Cardiac septum (tissue), 1 donor: ENCODE measurements around the gene POLD4. TPM values are rescaled to one million over a fixed set of nuclear protein-coding genes. Genes with fewer than 3 reads are reported as not detected.

ENCODE experiments used
- total RNA-seq: library from RNA; stranded (reverse); fragmentation: NEBNext Ultra II Directional; extraction: Animal tissue kit (Norgen Biotek cat#: 25700); gene quantifications from one replicate; pipeline ENCODE4 v1.2.1, GENCODE V29; 2021
- donor health status: DM: no; HTN: no; CAD: no.

Gene POLD4
- total RNA-seq, 1 donor from 2014 or later = 61.6 TPM

Other genes with a start within 250 kb of the POLD4 start
- gene KDM2A, start 234.3 kb downstream of the POLD4 start, total RNA-seq = 46.4 TPM
- gene GRK2, start 87.1 kb downstream of the POLD4 start, total RNA-seq = 43.1 TPM
- gene ANKRD13D, start 64.2 kb downstream of the POLD4 start, total RNA-seq = 20.0 TPM
- 22.3 TPM for gene SSH3, start 50.0 kb downstream of the POLD4 start, total RNA-seq
- gene CLCF1, start 20.1 kb upstream of the POLD4 start, total RNA-seq = 4.0 TPM
- gene RAD9A, start 38.4 kb upstream of the POLD4 start, total RNA-seq = 4.8 TPM
- 95.1 TPM for gene PPP1CA, start 48.3 kb upstream of the POLD4 start, total RNA-seq
- gene TBC1D10C, start 50.5 kb upstream of the POLD4 start, total RNA-seq = 1.0 TPM
- 22.2 TPM for gene CARNS1, start 62.1 kb upstream of the POLD4 start, total RNA-seq
- 23.2 TPM for gene RPS6KB2, start 74.9 kb upstream of the POLD4 start, total RNA-seq
- gene PTPRCAP, start 84.1 kb upstream of the POLD4 start, total RNA-seq = 0.40 TPM
- 21.6 TPM for gene CORO1B, start 89.9 kb upstream of the POLD4 start, total RNA-seq
- not detected for gene GPR152, start 99.2 kb upstream of the POLD4 start, total RNA-seq
- 0.11 TPM for gene CABP4, start 101.8 kb upstream of the POLD4 start, total RNA-seq
- gene TMEM134, start 115.7 kb upstream of the POLD4 start, total RNA-seq = 76.1 TPM
- 43.6 TPM for gene AIP, start 129.5 kb upstream of the POLD4 start, total RNA-seq
- 40.0 TPM for gene PITPNM1, start 151.8 kb upstream of the POLD4 start, total RNA-seq
- 72.9 TPM for gene CDK2AP2, start 154.6 kb upstream of the POLD4 start, total RNA-seq
- gene CABP2, start 169.9 kb upstream of the POLD4 start, total RNA-seq = not detected
- 272 TPM for gene GSTP1, start 230.3 kb upstream of the POLD4 start, total RNA-seq